ENCODE results near the gene RBM33. TPM values are rescaled to one million over a fixed set of nuclear protein-coding genes. Genes with fewer than 3 reads are reported as not detected.

The RBM33 gene
- total RNA-seq, 1 donor from 2014 or later = 109 TPM

DNA sequence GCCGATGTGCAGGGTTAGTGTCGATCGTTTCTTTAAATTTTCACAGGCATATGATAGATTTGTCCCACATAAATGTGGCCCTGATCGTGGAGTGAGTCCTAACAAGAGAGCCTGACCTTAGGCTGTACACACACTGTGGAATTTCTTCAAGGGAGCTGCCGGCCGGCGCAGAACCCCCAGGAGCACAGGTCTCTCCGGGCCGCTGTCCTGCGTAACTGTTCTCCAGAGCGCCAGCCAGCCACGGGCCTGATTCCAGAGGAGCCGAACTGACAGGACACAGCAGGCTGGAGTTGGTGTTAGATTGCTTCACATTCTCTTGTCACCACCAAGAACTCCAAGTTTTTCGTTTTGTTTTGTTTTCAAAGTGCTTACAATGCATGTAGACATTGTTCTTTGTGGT, 130.5 kb downstream of the RBM33 start:
- no peak for ATAC-seq
- intact Hi-C loops (cut with DNase I) = no loop called here

DNA sequence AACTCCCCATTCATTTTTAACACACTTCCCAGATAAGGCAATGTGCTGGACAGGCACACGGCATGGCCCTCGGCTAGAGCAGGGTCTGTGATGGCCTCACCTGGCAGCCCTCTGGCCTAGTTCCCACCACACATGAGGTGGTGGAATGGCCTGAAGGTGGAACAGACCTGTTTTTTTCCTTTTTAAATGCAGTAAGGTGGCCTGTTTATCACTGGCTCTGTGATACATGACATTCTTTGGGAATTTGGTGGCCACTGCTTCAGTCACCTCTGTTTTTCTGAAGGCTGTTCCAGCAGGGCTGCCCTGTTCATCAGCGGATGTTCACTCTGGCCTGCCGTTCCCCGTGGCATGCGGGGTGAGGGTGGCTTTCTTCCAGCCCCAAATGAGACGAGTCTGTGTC, 131.2 kb downstream of the RBM33 start:
- no peak for ATAC-seq
- intact Hi-C loops (cut with DNase I) = no loop called here
- no peak for DNase-seq (ENCODE audit: low spot score)

More for the DNA sequence above, 130.5 kb downstream of the RBM33 start:
- DNase-seq (ENCODE audit: low spot score) = no peak

GRCh38 chr7:155776606-155777005, 132.1 kb downstream of the RBM33 start:
- intact Hi-C loops (cut with DNase I) = no loop called here
- DNase-seq (ENCODE audit: low spot score) = no peak
- no peak for ATAC-seq

- intact Hi-C loops (cut with DNase I) = no loop called here
- no peak for ATAC-seq
- no peak for DNase-seq (ENCODE audit: low spot score)
Observed at GRCh38 chr7:155778349-155778748, 133.9 kb downstream of the RBM33 start.

- no peak for DNase-seq (ENCODE audit: low spot score)
Observed at GRCh38 chr7:155780884-155781283, 136.4 kb downstream of the RBM33 start.

GRCh38 chr7:155781433-155781832, 137.0 kb downstream of the RBM33 start:
- DNase-seq (ENCODE audit: low spot score) = no peak
- no peak for ATAC-seq
- intact Hi-C loops (cut with DNase I) = no loop called here

More at GRCh38 chr7:155780884-155781283, 136.4 kb downstream of the RBM33 start:
- no peak for ATAC-seq
- intact Hi-C loops (cut with DNase I) = no loop called here

DNA sequence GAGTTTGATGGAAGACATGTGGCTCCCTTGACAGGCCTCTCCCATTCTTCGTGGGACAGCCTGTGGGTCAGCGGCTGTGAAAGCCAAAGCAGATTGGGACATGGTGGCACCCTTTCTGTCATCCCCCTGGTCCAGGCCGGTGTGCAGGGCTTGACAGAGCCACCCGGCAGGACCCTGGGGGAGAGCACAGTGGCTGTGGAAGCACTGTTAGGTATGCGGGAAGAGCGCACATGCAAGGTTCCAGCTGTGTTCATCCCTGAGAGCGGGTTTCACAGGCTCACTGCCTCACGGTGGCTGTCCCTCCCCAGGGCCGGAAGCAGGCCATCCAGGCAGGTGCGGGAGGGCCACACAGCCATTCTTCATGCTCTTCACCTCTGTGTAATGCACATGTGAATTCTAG, 138.0 kb downstream of the RBM33 start:
- intact Hi-C loops (cut with DNase I) = no loop called here
- DNase-seq (ENCODE audit: low spot score) (no peak), ATAC-seq (no peak)

DNA sequence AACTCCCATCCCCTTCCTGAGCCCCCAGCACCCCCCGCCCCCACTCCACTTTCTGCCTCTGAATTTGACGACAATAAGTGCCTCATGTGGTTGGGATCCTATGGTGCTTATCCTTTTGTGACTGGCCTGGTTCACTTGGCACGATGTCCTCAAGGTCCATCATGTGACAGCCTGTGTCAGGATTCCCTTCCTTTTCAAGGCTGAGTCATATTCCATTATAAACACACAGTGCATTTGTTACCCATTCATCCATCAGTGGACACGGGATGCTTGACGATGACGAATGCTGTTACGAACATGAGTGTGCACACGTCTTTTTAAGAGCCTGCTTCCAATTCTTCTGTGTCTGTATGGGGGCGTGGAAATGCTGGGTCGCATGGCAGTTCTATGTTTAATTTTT, 141.1 kb downstream of the RBM33 start:
- ATAC-seq (no peak), DNase-seq (ENCODE audit: low spot score) (no peak)
- intact Hi-C loops (cut with DNase I) = no loop called here

GRCh38 chr7:155786491-155786890, 142.0 kb downstream of the RBM33 start:
- ATAC-seq (no peak), DNase-seq (ENCODE audit: low spot score) (no peak)
- intact Hi-C loops (cut with DNase I) = no loop called here

DNA sequence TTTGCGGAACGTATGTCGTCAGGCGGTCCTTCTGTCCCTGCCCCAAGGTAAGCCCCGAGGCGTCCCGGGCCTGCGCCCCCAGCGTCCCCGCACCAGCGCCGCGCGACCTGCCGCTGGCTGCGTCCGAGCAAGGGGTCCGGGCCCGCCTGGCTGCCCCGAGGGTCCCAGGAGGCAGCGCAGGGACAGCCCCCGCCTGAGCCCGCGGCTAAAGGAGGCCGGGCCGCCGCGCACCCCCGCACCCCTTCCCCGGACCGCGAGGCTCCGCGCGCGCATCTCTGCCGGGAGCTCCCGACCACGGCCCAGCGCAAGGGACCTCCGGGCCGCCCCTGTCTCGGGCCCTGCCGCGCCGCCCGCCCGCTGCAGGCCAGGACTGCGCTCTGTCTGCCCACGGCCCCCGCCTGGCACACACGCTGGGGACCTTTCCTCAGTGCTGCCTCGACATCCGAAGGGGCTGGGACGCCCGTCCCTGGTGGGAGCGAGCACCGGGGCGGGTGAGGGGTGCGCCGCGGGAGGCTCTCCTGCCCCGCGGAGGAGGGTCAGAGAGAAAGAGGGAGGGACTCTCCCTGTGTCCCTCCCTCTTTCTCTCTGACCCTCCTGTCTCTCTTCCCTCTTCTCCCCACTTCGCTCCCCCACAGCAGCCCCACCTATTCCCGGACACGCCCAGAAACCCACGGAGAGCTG, 142.8 kb downstream of the RBM33 start:
- intact Hi-C loops (cut with DNase I) = no loop called here
- DNase-seq (ENCODE audit: low spot score) (peak; percentile 55), ATAC-seq (peak; percentile 68)

GRCh38 chr7:155788616-155789000, 144.1 kb downstream of the RBM33 start:
- ATAC-seq (no peak), DNase-seq (ENCODE audit: low spot score) (peak; percentile 35)
- intact Hi-C loops (cut with DNase I) = no loop called here

GRCh38 chr7:155789001-155789725, 144.7 kb downstream of the RBM33 start:
- DNase-seq (ENCODE audit: low spot score) = peak; percentile 53
- no peak for ATAC-seq
- intact Hi-C loops (cut with DNase I) = no loop called here

- intact Hi-C loops (cut with DNase I) = no loop called here
- no peak for ATAC-seq
Observed at GRCh38 chr7:155790666-155791065, 146.2 kb downstream of the RBM33 start.

DNA sequence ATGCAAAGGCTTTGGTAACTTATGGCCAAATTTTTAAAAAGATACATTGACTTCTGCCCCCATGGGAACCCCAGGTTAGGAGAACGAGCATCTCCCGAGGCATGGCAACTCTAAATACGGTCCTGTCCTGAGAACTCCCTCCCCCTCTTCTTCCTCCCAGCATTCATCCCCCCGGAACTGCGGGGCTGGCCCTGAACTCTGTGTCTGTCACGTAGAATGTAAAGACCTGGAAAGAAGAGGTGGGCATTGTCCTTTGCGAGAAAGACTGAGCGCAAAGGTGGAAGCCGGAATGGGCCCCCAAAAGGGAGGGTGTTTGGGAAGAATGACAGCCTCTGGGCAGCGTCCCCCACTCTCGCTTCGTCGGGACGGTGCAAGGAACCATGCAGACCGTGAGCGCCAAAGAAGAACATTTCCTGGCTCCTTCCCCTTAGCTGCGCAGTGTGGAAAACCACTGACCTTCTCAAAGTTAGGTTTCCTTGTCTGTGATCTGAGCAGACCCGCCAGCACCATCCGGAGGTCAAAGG, 146.8 kb downstream of the RBM33 start:
- ATAC-seq (no peak), DNase-seq (ENCODE audit: low spot score) (peak; percentile 45)
- intact Hi-C loops (cut with DNase I) = no loop called here

More at GRCh38 chr7:155790666-155791065, 146.2 kb downstream of the RBM33 start:
- DNase-seq (ENCODE audit: low spot score) = no peak

DNA sequence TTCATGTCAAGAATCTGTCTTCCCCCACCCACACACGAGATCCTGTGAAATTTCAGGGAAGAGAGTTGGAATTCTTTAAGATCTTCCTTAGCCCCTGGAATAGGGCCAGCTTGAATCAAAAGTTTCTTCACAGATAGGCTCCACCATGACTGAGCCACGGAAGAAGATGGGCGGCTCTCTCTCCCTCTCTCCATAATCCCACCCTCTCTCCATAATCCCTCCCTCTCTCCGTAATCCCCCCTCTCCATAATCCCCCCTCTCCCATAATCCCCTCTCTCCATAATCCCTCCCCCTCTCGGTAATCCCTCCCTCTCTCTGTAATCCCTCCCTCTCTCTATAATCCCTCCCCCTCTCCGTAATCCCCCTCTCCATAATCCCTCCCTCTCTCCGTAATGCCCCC, 147.4 kb downstream of the RBM33 start:
- ATAC-seq = no peak
- DNase-seq (ENCODE audit: low spot score) = no peak
- intact Hi-C loops (cut with DNase I) = no loop called here

DNA sequence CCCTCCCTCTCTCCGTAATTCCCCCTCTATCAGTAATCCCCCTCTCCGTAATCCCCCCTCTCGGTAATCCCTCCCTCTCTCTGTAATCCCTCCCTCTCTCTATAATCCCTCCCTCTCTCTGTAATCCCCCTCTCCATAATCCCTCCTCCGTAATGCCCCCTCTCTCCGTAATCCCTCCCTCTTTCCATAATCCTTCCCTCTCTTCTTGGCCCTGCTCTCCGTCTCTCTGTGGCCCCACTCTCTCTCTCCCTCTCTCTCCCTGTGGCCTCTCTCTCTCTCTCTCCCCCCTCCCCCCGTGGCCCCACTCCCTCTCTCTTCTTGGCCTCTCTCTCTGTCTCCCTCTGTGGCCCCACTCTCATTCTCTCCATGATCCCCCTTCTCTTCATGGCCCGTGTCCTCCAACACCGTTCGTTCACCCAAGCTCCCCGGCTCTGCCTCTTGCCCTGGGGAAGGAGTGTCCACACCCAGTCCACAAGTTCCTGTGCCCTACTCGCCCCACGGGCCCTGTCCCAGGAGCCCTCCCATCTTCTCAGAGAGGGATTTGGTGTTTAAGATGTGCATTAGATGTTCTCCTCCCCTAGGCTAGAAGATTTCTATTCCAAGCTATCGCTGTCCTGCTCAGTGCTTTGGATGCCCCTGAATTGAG, 148.0 kb downstream of the RBM33 start:
- DNase-seq (ENCODE audit: low spot score) = no peak
- no peak for ATAC-seq

DNA sequence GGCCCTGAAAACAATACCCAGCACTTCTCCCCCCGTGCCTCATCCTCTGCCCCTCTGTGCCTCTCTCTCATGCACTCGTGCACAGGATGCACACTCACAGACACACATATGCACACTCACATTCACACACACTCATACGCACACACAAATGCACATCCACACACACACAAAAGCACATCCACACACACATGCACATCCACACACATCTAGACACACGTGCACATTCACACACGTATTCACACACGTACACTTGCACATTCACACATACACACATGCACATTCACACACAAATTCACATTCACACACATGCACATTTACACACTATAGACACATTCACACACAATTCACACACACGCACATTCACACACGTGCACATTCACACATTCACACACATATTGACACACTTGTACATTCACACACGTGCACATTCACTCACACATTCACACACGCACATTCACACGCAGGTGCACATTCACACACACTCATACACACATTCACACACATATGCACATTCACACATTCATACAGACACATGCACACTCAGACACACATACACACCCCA, 148.6 kb downstream of the RBM33 start:
- intact Hi-C loops (cut with DNase I) = no loop called here
- DNase-seq (ENCODE audit: low spot score) (no peak), ATAC-seq (no peak)

More for the DNA sequence above, 148.0 kb downstream of the RBM33 start:
- intact Hi-C loops (cut with DNase I) = no loop called here

GRCh38 chr7:155793720-155794119, 149.3 kb downstream of the RBM33 start:
- intact Hi-C loops (cut with DNase I) = no loop called here
- no peak for DNase-seq (ENCODE audit: low spot score)

GRCh38 chr7:155794196-155794595, 149.7 kb downstream of the RBM33 start:
- no peak for DNase-seq (ENCODE audit: low spot score)
- ATAC-seq = no peak
- intact Hi-C loops (cut with DNase I) = no loop called here

More at GRCh38 chr7:155793720-155794119, 149.3 kb downstream of the RBM33 start:
- no peak for ATAC-seq

GRCh38 chr7:155795401-155795800, 150.9 kb downstream of the RBM33 start:
- no peak for ATAC-seq
- intact Hi-C loops (cut with DNase I) = no loop called here
- DNase-seq (ENCODE audit: low spot score) = no peak
